ENCODE results near the gene GALNT18.

DNA sequence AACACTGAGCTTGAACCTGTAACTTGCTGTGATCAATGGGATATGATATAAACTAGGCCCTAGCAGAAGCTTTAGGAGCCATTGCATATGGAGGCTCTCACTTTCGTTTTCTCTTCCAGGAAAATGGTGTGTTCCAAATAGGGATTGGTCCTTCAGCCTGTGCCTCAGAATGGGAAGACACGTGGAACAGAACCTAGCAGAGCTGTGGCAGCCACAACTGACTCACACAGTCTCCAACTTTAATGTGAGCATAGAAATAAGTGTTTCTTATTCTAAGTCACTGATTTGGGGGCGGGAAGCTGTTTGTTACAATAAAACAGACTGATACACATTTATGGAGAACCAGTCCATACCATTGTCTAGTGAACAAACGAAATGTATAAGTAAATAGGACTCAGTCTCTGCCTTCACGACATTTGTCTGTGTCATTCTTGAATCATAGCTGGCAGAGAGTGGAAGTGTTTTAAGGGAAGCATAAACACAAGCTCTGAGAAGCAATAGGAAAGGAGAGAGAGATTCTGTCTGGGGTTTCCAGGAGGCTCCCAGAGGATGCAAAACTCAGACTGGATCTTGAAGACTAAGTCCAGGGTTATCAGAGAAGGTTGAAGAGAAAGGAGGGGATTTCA is 97.3 kb downstream of the GALNT18 start:
- TF ChIP-seq, protein P1, sequence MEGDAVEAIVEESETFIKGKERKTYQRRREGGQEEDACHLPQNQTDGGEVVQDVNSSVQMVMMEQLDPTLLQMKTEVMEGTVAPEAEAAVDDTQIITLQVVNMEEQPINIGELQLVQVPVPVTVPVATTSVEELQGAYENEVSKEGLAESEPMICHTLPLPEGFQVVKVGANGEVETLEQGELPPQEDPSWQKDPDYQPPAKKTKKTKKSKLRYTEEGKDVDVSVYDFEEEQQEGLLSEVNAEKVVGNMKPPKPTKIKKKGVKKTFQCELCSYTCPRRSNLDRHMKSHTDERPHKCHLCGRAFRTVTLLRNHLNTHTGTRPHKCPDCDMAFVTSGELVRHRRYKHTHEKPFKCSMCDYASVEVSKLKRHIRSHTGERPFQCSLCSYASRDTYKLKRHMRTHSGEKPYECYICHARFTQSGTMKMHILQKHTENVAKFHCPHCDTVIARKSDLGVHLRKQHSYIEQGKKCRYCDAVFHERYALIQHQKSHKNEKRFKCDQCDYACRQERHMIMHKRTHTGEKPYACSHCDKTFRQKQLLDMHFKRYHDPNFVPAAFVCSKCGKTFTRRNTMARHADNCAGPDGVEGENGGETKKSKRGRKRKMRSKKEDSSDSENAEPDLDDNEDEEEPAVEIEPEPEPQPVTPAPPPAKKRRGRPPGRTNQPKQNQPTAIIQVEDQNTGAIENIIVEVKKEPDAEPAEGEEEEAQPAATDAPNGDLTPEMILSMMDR (conservative IDR thresholded peaks at IDR 0.05), result no peak
- TF ChIP-seq ZFX (IDR thresholded peaks at IDR 0.05), result no peak
